SU-DHL-6 (cell line): ENCODE measurements around the gene SAT1.

Experiments
- H2AFZ ChIP-seq: fragments of 200-600 bp; sonication (generic); 2 replicates; pipeline ENCODE4 v1.6.1; 2014; ENCODE audit warnings: low read depth, mild to moderate bottlenecking, moderate library complexity, mixed read lengths, antibody characterized with exemption, low read length; ENCODE audit not compliant: severe bottlenecking
- H3F3A ChIP-seq: fragments of 200-600 bp; shearing (Covaris generic); 2 replicates; pipeline ENCODE4 v1.6.0; 2016; ENCODE audit warnings: antibody characterized with exemption, mild to moderate bottlenecking; ENCODE audit not compliant: insufficient read depth
- H3K27ac ChIP-seq: fragments of 200-600 bp; sonication (generic); 2 replicates; pipeline ENCODE4 v1.5.1; 2016; ENCODE audit warnings: low read depth, mild to moderate bottlenecking, low read length, moderate library complexity, mixed read lengths
- H3K27me3 ChIP-seq: fragments of 200-600 bp; sonication (generic), shearing (Covaris generic); 2 replicates; pipeline ENCODE4 v1.6.0; 2014; ENCODE audit warnings: mild to moderate bottlenecking, low read length
- H3K36me3 ChIP-seq: fragments of 200-600 bp; sonication (generic); 2 replicates; pipeline ENCODE4 v1.6.1; 2014; ENCODE audit warnings: mild to moderate bottlenecking, low read length, mixed read lengths
- H3K4me2 ChIP-seq: fragments of 300-600, 200-600 bp; shearing (Covaris generic), sonication (generic); 2 replicates; pipeline ENCODE4 v1.6.0; 2014; ENCODE audit warnings: low read length, low read depth, mild to moderate bottlenecking; ENCODE audit not compliant: poor library complexity, severe bottlenecking
- H3K4me3 ChIP-seq: fragments of 200-600 bp; sonication (generic); 2 replicates; pipeline ENCODE4 v1.5.1; 2014; ENCODE audit warnings: antibody characterized with exemption, low read length, mild to moderate bottlenecking, mixed read lengths; ENCODE audit not compliant: insufficient read depth, poor library complexity, severe bottlenecking
- H3K79me2 ChIP-seq: fragments of 200-600 bp; sonication (generic); 2 replicates; pipeline ENCODE4 v1.6.1; 2014; ENCODE audit warnings: mild to moderate bottlenecking, low read length, moderate library complexity; ENCODE audit not compliant: insufficient read depth
- H3K9ac ChIP-seq: fragments of 200-600 bp; sonication (generic); 2 replicates; pipeline ENCODE4 v1.7.0; 2014; ENCODE audit warnings: mild to moderate bottlenecking, low read length
- H3K9me2 ChIP-seq: fragments of 200-600 bp; sonication (generic); replicated peaks from 2 replicates; pipeline ENCODE4 v1.6.1; 2014; ENCODE audit warnings: low read length; ENCODE audit not compliant: insufficient read depth
- H3K9me3 ChIP-seq: fragments of 200-600 bp; sonication (generic); 2 replicates; pipeline ENCODE4 v1.6.1; 2014; ENCODE audit warnings: low read length, mixed read lengths; ENCODE audit not compliant: insufficient read depth
- H4K20me1 ChIP-seq: fragments of 200-600 bp; sonication (generic); 2 replicates; pipeline ENCODE4 v1.6.1; 2014; ENCODE audit warnings: low read depth, mild to moderate bottlenecking, antibody characterized with exemption, low read length, moderate library complexity, mixed read lengths
- CTCF ChIP-seq: fragments of 200-600 bp; sonication (generic); IDR thresholded peaks from one replicate; pipeline ENCODE4 v1.5.1; 2017; ENCODE audit warnings: antibody characterized with exemption, mild to moderate bottlenecking, low read length, moderate library complexity; ENCODE audit not compliant: insufficient read depth, poor library complexity, severe bottlenecking
- EZH2phosphoT487 ChIP-seq: fragments of 200-600 bp; sonication (generic), shearing (Covaris generic); conservative IDR thresholded peaks from 2 replicates; pipeline ENCODE4 v1.6.1; 2018; ENCODE audit warnings: mild to moderate bottlenecking, antibody characterized with exemption, low read length, moderate library complexity, mixed read lengths

The SAT1 gene

GRCh38 chrX:23782863-23783588 is at the start of gene SAT1:
Gene SAT1, plus strand, starts transcription at chrX:23783173. Its CDS starts 179 bp downstream, at chrX:23783352.
- Histone ChIP-seq H3K9me3 (no peaks in the 10 kb centered on the region), H3F3A (peaks cover 20% of the 10 kb centered on the region; the same call in 1 of the 2 replicates), H2AFZ (peak within 1 kb of the TSS; percentile 83), H3K79me2 (peaks cover 8% of the 10 kb centered on the region; the same call in 1 of the 2 replicates), H4K20me1 (no peaks in the 10 kb centered on the region), H3K36me3 (peaks cover 11% of the 10 kb centered on the region), H3K9ac (peak within 1 kb of the TSS; percentile 66), H3K9me2 (no peaks in the 10 kb centered on the region), H3K27me3 (no peaks in the 10 kb centered on the region), H3K27ac (peak within 1 kb of the TSS; percentile 86), H3K4me3 (peak within 1 kb of the TSS; percentile 84), H3K4me2 (peak within 1 kb of the TSS; percentile 99)
- TF ChIP-seq EZH2phosphoT487: no peak
- peak; percentile 61 for TF ChIP-seq CTCF

- Histone ChIP-seq H3K27me3 (no peaks in the 10 kb centered on the region), H3K79me2 (no peaks in the 10 kb centered on the region; the same call in 1 of the 2 replicates), H4K20me1 (no peaks in the 10 kb centered on the region), H3K9ac (no peak overlapping the region), H2AFZ (no peak overlapping the region), H3K9me2 (no peaks in the 10 kb centered on the region), H3K4me3 (no peak overlapping the region), H3K4me2 (no peak overlapping the region), H3F3A (no peaks in the 10 kb centered on the region), H3K9me3 (no peaks in the 10 kb centered on the region), H3K27ac (no peak overlapping the region), H3K36me3 (no peaks in the 10 kb centered on the region)
- no peak for TF ChIP-seq CTCF
- TF ChIP-seq EZH2phosphoT487: no peak
Observed at GRCh38 chrX:23736030-23736429, 46.9 kb upstream of the SAT1 start.

GRCh38 chrX:23737413-23737812 is 45.6 kb upstream of the SAT1 start:
- no peaks in the 10 kb centered on the region for H3F3A ChIP-seq
- no peaks in the 10 kb centered on the region for H4K20me1 ChIP-seq
- H3K9ac ChIP-seq: no peak overlapping the region
- no peak for TF ChIP-seq EZH2phosphoT487
- TF ChIP-seq CTCF: no peak
- no peak overlapping the region for H3K27ac ChIP-seq
- H3K79me2 ChIP-seq: peaks cover 11% of the 10 kb centered on the region; the same call in 1 of the 2 replicates
- H3K4me3 ChIP-seq: no peak overlapping the region
- no peaks in the 10 kb centered on the region for H3K9me3 ChIP-seq
- no peaks in the 10 kb centered on the region for H3K36me3 ChIP-seq
- no peaks in the 10 kb centered on the region for H3K9me2 ChIP-seq
- no peaks in the 10 kb centered on the region for H3K27me3 ChIP-seq
- no peak overlapping the region for H2AFZ ChIP-seq
- H3K4me2 ChIP-seq: no peak overlapping the region
